HEK293 (cell line): ENCODE data around the gene MAD2L2.

Experiments
- EGR2 ChIP-seq: fragments of 450-650 bp; formaldehyde crosslinking; IDR thresholded peaks from 2 replicates; pipeline ENCODE4 v1.5.1; 2016; ENCODE audit warnings: low read depth, missing biosample characterization, missing genetic modification characterization
- MZF1 ChIP-seq: fragments of 450-650 bp; formaldehyde crosslinking; IDR thresholded peaks from 2 replicates; pipeline ENCODE4 v1.5.1; 2017; ENCODE audit warnings: missing biosample characterization, missing genetic modification characterization, borderline replicate concordance
- PBX3 ChIP-seq: sonication (generic); formaldehyde crosslinking; IDR thresholded peaks from 2 replicates; pipeline ENCODE4 v1.8.1; 2022; ENCODE audit warnings: mild to moderate bottlenecking, moderate library complexity, missing genetic modification reagents
- PRDM4 ChIP-seq: fragments of 450-650 bp; formaldehyde crosslinking; IDR thresholded peaks from 2 replicates; pipeline ENCODE4 v1.5.1; 2017; ENCODE audit warnings: missing biosample characterization, missing genetic modification characterization
- PRDM6 ChIP-seq: fragments of 450-650 bp; formaldehyde crosslinking; IDR thresholded peaks from 2 replicates; pipeline ENCODE4 v1.5.1; 2017; ENCODE audit warnings: missing biosample characterization, missing genetic modification characterization
- REST ChIP-seq: fragments of 450-650 bp; formaldehyde crosslinking; IDR thresholded peaks from 2 replicates; pipeline ENCODE4 v1.5.1; 2016; ENCODE audit warnings: missing biosample characterization, missing genetic modification characterization
- ZNF140 ChIP-seq: fragments of 450-650 bp; formaldehyde crosslinking; IDR thresholded peaks from 2 replicates; pipeline ENCODE4 v1.5.1; 2016; ENCODE audit warnings: missing biosample characterization, missing genetic modification characterization
- ZNF146 ChIP-seq: fragments of 450-650 bp; formaldehyde crosslinking; IDR thresholded peaks from 2 replicates; pipeline ENCODE4 v1.5.1; 2016; ENCODE audit warnings: missing biosample characterization, missing genetic modification characterization
- ZNF157 ChIP-seq: fragments of 450-650 bp; formaldehyde crosslinking; IDR thresholded peaks from 2 replicates; pipeline ENCODE4 v1.5.1; 2016; ENCODE audit warnings: missing biosample characterization, missing genetic modification characterization
- ZNF311 ChIP-seq: fragments of 450-650 bp; formaldehyde crosslinking; IDR thresholded peaks from 2 replicates; pipeline ENCODE4 v1.5.1; 2017; ENCODE audit warnings: missing biosample characterization, missing genetic modification characterization, borderline replicate concordance
- ZNF366 ChIP-seq: fragments of 450-650 bp; formaldehyde crosslinking; conservative IDR thresholded peaks from 2 replicates; pipeline ENCODE4 v1.5.1; 2016; ENCODE audit warnings: missing biosample characterization, missing genetic modification characterization
- ZNF488 ChIP-seq: fragments of 450-650 bp; formaldehyde crosslinking; IDR thresholded peaks from 2 replicates; pipeline ENCODE4 v1.5.1; 2016; ENCODE audit warnings: missing biosample characterization, missing genetic modification characterization
- ZNF518A ChIP-seq: fragments of 450-650 bp; formaldehyde crosslinking; conservative IDR thresholded peaks from 2 replicates; pipeline ENCODE4 v1.5.1; 2016; ENCODE audit warnings: low read depth, missing biosample characterization, missing genetic modification characterization
- ZNF580 ChIP-seq: fragments of 450-650 bp; formaldehyde crosslinking; IDR thresholded peaks from 2 replicates; pipeline ENCODE4 v1.5.1; 2016; ENCODE audit warnings: missing biosample characterization, missing genetic modification characterization
- ZNF596 ChIP-seq: fragments of 450-650 bp; IDR thresholded peaks from 2 replicates; pipeline ENCODE4 v1.5.0; 2018; ENCODE audit warnings: missing biosample characterization, mild to moderate bottlenecking, missing genetic modification characterization, moderate library complexity
- ZNF692 ChIP-seq: fragments of 450-650 bp; formaldehyde crosslinking; IDR thresholded peaks from 2 replicates; pipeline ENCODE4 v1.5.1; 2016; ENCODE audit warnings: missing biosample characterization, missing genetic modification characterization
- ZNF76 ChIP-seq: fragments of 450-650 bp; formaldehyde crosslinking; IDR thresholded peaks from 2 replicates; pipeline ENCODE4; 2016; ENCODE audit warnings: low read depth, missing biosample characterization, missing genetic modification characterization, borderline replicate concordance
- ZNF785 ChIP-seq: fragments of 450-650 bp; formaldehyde crosslinking; IDR thresholded peaks from 2 replicates; pipeline ENCODE4 v1.5.1; 2016; ENCODE audit warnings: missing biosample characterization, missing genetic modification characterization
- ZSCAN16 ChIP-seq: fragments of 450-650 bp; formaldehyde crosslinking; IDR thresholded peaks from 2 replicates; pipeline ENCODE4 v1.5.1; 2016; ENCODE audit warnings: missing biosample characterization, missing genetic modification characterization
- ZXDB ChIP-seq: fragments of 450-650 bp; formaldehyde crosslinking; IDR thresholded peaks from 2 replicates; pipeline ENCODE4 v1.5.1; 2016; ENCODE audit warnings: missing biosample characterization, missing genetic modification characterization

MAD2L2 gene

GRCh38 chr1:11650331-11650991, 30.5 kb downstream of the MAD2L2 start (continued):
- no peak for TF ChIP-seq ZNF488 (tag by site-specific recombination)
- no peak for TF ChIP-seq ZNF785 (tag by site-specific recombination)
- no peak for TF ChIP-seq ZNF518A (tag by site-specific recombination)
- TF ChIP-seq REST (tag by site-specific recombination), result no peak; the same call in 1 of the 2 replicates
- TF ChIP-seq ZNF311 (tag by site-specific recombination), result no peak
- peak; percentile 92 for TF ChIP-seq PBX3
- TF ChIP-seq PRDM4, result peak; percentile 74
- peak; percentile 93 for TF ChIP-seq EGR2
- TF ChIP-seq ZNF146, result no peak
- peak; percentile 79; the same call in 1 of the 2 replicates for TF ChIP-seq ZNF580 (tag by site-specific recombination)
- TF ChIP-seq ZNF692, result peak; percentile 71; the same call in 1 of the 2 replicates
- no peak for TF ChIP-seq ZNF366 (tag by site-specific recombination)
- TF ChIP-seq ZNF140 (tag by site-specific recombination), result no peak
- TF ChIP-seq ZSCAN16 (tag by site-specific recombination), result no peak
- TF ChIP-seq ZXDB (tag by site-specific recombination), result peak; percentile 60; the same call in 1 of the 2 replicates
- TF ChIP-seq ZNF596, result no peak
- TF ChIP-seq MZF1, result 0 out of 2 replicates have a peak, but pooled peaks have one; percentile 42
- no peak; the same call in 1 of the 2 replicates for TF ChIP-seq ZNF76 (tag by site-specific recombination)
- no peak for TF ChIP-seq PRDM6 (tag by site-specific recombination)
- no peak for TF ChIP-seq ZNF157 (tag by site-specific recombination)
